A673 (cell line): Measurements from ENCODE around the gene OR4X2.

Experiments used
- EZH2 ChIP-seq: fragments of 200-600 bp; sonication (generic); IDR thresholded peaks from 2 replicates; pipeline ENCODE4 v1.6.1; 2017; ENCODE audit warnings: borderline replicate concordance, low read depth, mild to moderate bottlenecking, mixed read lengths, antibody characterized with exemption, low read length; ENCODE audit not compliant: poor library complexity, severe bottlenecking
- TF ChIP-seq, protein P1 (sequence below): fragments of 300-800, 200-600 bp; sonication (generic); conservative IDR thresholded peaks from 2 replicates; pipeline ENCODE4 v1.5.1; 2017; ENCODE audit warnings: low read depth, mild to moderate bottlenecking, antibody characterized with exemption, low read length, moderate library complexity, mixed read lengths

DNA sequence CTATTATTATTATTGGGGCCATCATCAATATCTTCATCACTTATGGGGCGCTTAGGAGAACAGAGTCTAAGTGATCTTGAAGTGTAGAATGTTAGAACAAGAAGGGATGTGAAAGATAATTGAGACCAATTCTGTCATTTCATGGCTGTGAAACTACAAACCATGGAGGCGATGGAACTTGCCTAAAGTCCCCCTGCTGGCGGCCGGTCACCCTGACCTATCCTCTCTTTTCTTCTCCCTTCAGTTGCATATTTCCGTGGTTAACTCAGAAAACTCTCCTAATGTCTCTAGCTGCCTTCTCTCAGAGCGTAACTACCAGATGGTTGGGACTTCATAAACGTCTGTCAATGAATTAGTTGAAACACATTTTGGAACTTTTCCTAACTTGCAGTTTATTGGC is 34.9 kb upstream of the OR4X2 start:
- TF ChIP-seq, protein P1, sequence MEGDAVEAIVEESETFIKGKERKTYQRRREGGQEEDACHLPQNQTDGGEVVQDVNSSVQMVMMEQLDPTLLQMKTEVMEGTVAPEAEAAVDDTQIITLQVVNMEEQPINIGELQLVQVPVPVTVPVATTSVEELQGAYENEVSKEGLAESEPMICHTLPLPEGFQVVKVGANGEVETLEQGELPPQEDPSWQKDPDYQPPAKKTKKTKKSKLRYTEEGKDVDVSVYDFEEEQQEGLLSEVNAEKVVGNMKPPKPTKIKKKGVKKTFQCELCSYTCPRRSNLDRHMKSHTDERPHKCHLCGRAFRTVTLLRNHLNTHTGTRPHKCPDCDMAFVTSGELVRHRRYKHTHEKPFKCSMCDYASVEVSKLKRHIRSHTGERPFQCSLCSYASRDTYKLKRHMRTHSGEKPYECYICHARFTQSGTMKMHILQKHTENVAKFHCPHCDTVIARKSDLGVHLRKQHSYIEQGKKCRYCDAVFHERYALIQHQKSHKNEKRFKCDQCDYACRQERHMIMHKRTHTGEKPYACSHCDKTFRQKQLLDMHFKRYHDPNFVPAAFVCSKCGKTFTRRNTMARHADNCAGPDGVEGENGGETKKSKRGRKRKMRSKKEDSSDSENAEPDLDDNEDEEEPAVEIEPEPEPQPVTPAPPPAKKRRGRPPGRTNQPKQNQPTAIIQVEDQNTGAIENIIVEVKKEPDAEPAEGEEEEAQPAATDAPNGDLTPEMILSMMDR = peak; percentile 22; the same call in 1 of the 2 replicates
- TF ChIP-seq EZH2 = no peak
